Peyer's patch (tissue), 4 donors: ENCODE measurements around the gene KBTBD12.

Experiments
- POLR2A ChIP-seq, 2 donors: fragments of 450-650 bp; IDR thresholded peaks; one replicate each; pipeline ENCODE4 v1.5.1; 2017; ENCODE audit warnings: antibody characterized with exemption in 2 of 2, mild to moderate bottlenecking in 2 of 2, moderate library complexity in 2 of 2
- TF ChIP-seq, protein P1 (sequence below), 6 experiments: fragments of 450-650 bp in 4 of 6; fragments of 200-600 bp in 2 of 6; sonication (generic) in 1 of 6; IDR thresholded peaks; one replicate each; pipeline ENCODE4 v1.5.1; 2017 to 2019; ENCODE audit warnings: antibody characterized with exemption in 6 of 6, mild to moderate bottlenecking in 3 of 6, moderate library complexity in 1 of 6

DNA sequence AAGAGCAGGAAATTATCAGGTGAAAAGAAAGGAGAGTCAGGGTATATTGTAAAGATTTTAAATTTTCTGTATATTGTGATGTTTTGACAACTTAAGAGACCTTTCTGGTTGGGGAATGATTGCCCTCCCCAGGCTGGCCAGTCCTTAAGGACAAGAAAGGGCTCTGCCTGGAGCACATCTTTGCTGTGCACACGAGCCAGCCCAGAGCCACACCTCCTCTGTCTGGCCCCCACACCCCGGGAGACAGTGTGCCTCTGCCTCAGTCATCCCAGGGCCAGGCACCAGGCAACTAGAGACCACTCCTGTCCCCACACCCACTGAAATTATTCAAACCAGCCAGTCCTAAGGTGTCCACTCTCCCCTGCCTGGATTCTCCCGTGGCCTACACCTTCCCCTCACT is 67.1 kb downstream of the KBTBD12 start:
- TF ChIP-seq, protein P1, sequence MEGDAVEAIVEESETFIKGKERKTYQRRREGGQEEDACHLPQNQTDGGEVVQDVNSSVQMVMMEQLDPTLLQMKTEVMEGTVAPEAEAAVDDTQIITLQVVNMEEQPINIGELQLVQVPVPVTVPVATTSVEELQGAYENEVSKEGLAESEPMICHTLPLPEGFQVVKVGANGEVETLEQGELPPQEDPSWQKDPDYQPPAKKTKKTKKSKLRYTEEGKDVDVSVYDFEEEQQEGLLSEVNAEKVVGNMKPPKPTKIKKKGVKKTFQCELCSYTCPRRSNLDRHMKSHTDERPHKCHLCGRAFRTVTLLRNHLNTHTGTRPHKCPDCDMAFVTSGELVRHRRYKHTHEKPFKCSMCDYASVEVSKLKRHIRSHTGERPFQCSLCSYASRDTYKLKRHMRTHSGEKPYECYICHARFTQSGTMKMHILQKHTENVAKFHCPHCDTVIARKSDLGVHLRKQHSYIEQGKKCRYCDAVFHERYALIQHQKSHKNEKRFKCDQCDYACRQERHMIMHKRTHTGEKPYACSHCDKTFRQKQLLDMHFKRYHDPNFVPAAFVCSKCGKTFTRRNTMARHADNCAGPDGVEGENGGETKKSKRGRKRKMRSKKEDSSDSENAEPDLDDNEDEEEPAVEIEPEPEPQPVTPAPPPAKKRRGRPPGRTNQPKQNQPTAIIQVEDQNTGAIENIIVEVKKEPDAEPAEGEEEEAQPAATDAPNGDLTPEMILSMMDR (IDR thresholded peaks at IDR 0.05): no peak
- no peak for TF ChIP-seq POLR2A (IDR thresholded peaks at IDR 0.05)
